Measurements from ENCODE around the gene TUBA3E.
"Not testable (repeated sequence)": the region's sequence is repeated elsewhere in the genome, so short reads cannot be mapped to it uniquely, and the experiment has no call there.

DNA sequence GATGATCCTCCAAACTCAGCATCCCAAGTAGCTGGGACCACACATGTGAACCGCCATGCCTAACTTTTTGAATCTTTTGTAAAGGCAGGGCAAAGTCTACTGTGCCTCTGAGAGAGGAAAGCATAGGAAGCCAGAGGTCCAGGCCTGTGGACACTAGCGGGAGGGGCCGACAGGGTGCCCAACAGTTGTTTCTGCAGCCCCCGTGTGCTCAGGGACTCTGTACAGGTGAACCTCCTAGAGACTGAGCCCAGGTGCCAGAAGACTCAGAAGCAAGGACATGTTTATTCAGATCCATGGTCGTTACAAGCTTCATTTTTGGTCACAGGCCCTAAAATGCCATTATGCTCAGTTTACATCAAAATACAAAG is 47.1 kb downstream of the TUBA3E start:
- not testable (repeated sequence) for TF ChIP-seq YY1 (IDR thresholded peaks at IDR 0.05; ENCODE audit: insufficient read depth, insufficient read length); ZNF274 (IDR thresholded peaks at IDR 0.05; ENCODE audit: low read depth, low read length); SUZ12 (IDR thresholded peaks at IDR 0.05; ENCODE audit: extremely low read depth, insufficient read depth, insufficient read length)
